Gastroesophageal sphincter (tissue), 3 donors: ENCODE data around the gene TMEM26.

ENCODE experiments used
- CTCF ChIP-seq, 4 experiments: fragments of 200-600 bp in 2 of 4; fragments of 450-650 bp in 2 of 4; sonication (generic) in 1 of 4; IDR thresholded peaks; one replicate each; pipeline ENCODE4 v1.5.1; 2017 to 2019; ENCODE audit warnings: antibody characterized with exemption in 4 of 4, mild to moderate bottlenecking in 2 of 4, moderate library complexity in 2 of 4
- POLR2A ChIP-seq, 2 donors: fragments of 450-650 bp; IDR thresholded peaks; one replicate each; pipeline ENCODE4 v1.6.1; 2017; ENCODE audit warnings: antibody characterized with exemption in 2 of 2, mild to moderate bottlenecking in 2 of 2, moderate library complexity in 1 of 2

GRCh38 chr10:61439058-61439609 lies 14.0 kb downstream of the TMEM26 start:
- TF ChIP-seq POLR2A (IDR thresholded peaks at IDR 0.05) (no peak), CTCF (IDR thresholded peaks at IDR 0.05) (no peak)
